Stimulated activated CD8-positive, alpha-beta memory T cell treated with anti-CD3 and anti-CD28 coated beads, Interleukin-12 subunit alpha, Interleukin-12 subunit beta, amount 100 ng/mL, for 24 hours (primary cell): ENCODE measurements around the gene MICAL3.
"Not testable (repeated sequence)": the region's sequence is repeated elsewhere in the genome, so short reads cannot be mapped to it uniquely, and the experiment has no call there.

Experiments used
- DNase-seq: peaks from one replicate; pipeline ENCODE4 v3.0.0-alpha.2; 2020; ENCODE audit errors: extremely low read depth

Gene MICAL3

GRCh38 chr22:17953147-17953546 lies 71.2 kb downstream of the MICAL3 start:
- no peak for DNase-seq

DNA sequence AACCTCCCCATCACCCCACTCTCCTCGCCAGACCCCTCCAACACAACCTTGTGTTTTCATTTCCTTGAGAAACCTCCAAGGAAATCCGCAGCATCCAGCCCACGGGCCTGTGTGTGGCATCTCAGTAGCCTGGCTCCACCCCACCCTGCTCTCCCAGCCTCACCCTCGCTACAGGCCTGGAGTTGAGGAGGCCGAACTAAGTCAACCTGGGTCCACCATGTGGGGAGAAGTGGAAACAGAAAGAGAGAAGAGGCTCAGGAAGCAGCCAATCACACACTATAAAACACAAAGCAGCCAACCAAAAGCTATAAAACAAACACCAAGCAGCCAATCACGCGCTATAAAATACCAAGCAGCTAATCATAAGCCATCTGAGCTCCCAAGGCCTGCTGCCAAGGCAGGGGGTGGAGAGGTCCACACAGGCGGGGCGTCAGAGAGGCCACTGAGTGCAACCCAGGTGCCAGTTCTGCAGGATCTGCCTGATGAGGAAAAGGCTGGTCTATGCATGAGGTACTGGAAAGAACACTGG lies 72.0 kb downstream of the MICAL3 start:
- DNase-seq, result no peak

DNA sequence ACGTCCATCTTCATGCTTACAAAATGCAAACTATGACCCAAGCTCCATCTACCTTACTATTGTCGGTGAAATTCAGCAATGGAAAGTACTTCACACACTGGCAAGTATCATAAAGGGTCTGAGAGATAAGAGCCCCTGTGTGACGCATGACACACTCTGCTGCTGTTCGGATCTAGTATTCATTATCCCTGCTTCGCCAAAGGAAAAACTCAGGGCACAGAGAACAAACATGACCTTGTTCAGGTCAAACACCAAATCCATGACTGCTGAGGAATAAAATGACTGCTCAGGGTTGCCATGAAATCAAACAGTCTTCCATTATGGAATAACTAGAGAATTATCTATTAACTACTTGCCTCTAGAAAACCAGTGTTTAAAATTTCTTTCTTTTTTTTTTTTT lies 73.0 kb downstream of the MICAL3 start:
- no peak for DNase-seq

DNA sequence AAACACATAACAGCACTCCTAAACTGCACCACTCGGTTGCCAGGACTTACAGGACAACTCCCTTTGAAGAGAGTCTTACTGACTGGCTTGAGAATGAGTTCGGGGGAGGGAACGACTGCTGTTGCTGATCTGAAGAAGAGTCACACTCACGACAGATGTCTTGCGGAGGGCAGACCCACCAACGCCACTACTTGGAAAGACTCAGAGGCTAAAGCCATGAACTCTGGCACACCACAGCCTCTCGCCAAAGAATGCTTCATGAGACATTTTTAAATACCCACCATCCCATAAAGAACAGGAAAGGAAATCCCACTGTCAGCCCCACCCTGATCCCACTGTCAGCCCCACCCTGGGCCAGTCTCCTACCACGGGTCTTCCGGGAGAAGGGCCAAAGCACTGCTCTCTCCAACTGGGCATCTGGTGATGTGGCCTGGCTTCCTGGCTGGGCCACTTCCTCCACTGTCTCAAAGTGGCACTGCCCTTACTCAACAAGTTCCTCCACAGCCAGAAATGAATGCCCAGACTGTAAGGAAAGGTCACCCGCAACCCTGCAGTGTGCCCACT lies 73.6 kb downstream of the MICAL3 start:
- no peak for DNase-seq

DNA sequence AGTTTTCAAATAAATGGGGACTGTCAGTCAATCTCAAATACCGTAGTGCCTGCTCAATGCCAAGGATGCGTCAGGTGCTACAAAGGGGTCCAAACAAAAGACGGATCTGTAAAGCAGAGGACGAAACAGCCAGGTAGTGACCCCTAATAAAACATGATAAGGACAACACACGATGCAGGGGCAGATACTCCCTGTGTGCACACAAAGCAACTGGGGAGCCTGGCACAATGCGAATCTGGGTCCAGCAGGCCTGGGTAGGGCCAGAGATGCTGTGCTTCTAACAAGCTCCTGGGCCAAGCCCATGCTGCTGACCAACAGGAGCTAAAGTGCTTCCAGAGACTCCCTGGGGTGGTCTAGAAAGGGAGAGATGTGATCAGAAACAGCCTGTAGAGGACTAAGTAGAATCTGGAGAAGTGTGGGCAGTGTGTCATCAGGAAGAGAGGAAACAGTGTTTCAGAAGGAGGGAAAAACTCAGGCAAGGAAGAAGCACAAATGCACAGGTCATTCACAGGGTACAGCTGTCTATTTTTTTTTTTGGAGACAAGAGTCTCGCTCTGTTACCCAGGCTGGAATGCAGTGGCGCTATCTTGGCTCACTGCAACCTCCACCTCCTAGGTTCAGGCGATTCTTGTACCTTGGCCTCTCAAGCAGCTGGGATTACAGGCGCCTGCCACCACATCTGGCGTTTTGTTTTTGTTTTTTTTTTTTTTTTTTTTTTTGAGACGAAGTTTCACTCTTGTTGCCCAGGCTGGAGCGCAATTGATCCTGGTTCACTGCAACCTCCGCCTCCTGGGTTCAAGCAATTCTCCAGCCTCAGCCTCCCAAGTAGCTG lies 74.5 kb downstream of the MICAL3 start:
- DNase-seq, result no peak

GRCh38 chr22:17948101-17948500 lies 76.3 kb downstream of the MICAL3 start:
- DNase-seq, result no peak

DNA sequence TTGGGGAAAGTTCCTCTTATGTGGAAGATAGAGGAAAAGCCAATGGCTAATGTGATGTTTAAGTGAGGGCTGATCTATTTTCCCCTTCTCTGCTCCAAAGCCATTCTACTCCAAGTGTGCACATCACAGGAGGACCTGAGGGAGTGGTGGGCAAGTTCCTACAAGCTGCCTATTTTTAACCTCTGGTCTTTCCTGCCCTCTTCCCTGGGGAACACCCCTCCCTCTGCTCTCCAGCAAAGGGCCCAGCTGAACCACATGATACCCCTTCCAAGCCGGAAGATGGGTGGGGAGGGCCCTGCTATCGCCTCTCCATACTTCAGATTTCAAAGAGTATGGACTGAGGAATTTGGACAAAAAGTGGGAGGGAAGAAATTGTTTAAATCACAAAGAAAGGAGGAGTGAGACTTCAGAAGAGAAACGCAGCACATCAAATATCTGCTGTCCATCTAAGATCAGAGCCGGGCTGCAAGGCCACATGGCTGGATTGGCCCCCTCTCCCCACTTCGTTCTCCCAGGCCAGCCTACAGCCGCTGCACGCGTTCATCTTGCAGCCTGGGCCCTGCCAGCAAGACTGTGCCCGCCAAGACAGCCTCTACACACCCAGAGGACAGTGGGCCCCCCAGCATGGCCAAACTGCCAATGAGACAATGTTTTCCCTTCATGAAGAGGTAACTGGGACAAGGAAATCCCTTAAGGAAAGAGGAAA lies 77.5 kb downstream of the MICAL3 start:
- DNase-seq, result no peak

- DNase-seq, result no peak
Measured at GRCh38 chr22:17945888-17946648, 78.3 kb downstream of the MICAL3 start.

GRCh38 chr22:17945156-17945887 lies 79.0 kb downstream of the MICAL3 start:
- no peak for DNase-seq

- no peak for DNase-seq
Measured at GRCh38 chr22:17944256-17944655, 80.1 kb downstream of the MICAL3 start.

DNA sequence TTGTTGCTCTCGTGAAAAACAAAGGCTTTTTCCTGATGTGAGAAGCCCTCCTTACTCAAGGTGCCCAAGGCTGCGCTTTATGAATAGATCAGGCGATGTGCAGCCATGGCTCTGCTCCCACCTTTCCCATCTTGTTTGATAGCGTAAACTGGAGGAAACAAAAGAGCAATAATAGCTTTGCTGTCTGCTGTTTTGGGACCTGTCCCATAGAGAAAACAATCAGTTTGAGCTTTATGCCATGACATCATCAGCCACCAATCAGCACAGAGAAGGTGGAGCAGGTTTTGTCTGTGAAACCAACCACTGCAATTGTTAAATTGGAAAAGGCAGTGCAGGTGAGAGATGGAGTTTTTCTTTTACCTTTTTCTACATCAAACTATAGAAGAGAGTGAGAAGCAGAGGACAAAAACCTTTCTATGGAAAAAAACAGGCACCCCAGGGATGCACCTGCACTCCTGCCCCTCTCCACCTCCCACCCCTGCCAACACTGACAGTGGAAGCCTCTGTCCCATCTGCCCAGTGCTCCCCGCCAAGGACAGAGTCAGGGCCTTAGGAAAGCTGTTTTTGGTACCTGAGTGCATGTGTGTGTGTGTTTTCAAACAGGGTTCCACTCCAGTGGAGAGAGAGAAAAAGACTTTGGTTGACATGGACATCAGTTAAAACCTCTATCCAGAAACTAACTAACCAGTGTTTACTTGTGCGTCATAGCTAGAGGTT lies 80.7 kb downstream of the MICAL3 start:
- no peak for DNase-seq

DNA sequence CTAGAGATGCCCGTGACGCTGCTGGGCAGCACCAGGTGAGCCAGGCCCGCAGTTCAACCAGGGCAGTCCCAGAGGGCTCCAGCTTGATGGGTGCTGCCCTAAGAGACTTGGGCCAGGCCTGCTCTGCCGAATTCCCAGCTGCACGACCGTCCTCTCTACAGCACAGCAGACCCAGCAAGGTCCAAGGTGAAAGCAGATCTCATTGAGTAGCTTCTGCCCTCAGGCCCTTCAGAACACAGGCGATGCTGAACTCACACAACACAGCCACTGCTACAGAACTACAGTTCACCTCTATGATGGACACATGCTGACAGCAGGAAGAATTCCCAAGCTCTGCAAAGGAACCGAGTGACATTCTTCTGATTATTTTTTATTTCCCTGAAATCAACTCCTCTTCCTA lies 81.6 kb downstream of the MICAL3 start:
- DNase-seq, result no peak

DNA sequence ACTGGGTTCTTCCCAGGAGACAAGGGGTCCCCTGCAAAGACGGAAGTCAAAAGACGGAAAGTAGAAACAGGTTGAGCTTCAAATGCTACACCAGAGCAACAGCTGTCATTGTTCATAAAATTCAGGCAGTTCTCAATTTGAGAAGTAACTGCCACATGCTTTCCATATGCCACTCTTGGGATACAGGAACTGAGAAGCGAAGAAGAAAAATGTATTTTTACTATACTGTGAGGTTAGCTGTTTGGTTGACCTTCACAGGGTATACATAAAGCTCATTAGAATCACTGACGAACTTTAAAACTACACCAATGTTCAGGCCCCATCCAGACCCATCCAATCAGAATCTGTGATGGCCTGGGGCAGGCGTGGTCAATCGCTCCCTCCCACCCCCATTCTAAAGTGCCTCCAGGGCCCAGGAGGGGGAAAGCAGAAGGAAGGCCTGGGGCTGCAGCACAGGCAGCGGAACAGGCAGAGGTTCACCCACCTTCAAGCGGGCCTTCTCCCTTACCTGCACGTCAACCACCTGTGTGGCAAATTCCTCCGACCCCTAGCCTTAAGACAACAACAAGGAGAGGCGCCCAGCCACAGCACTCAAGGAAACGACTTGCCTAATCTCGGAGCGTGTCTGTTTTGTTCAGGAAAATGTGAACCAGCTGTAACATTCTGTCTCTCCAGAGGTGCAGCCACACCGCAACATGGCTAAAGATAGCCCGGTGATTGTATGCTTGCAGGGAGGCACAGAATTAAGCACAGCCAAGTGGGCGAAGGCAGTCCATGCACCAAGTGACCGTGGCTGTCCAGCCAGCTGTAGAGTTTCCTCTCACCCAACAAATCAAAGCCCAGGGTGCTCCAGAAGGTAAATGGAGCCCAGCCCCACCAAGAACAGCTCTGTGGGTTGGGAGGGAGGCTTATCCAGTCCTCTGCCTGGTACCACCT lies 82.6 kb downstream of the MICAL3 start:
- DNase-seq, result no peak

- DNase-seq, result no peak
Measured at GRCh38 chr22:17939579-17939978, 84.8 kb downstream of the MICAL3 start.

- no peak for DNase-seq
Measured at GRCh38 chr22:17939011-17939410, 85.3 kb downstream of the MICAL3 start.

GRCh38 chr22:17938484-17938924 lies 85.9 kb downstream of the MICAL3 start:
- DNase-seq, result no peak

GRCh38 chr22:17932457-17932856 lies 91.9 kb downstream of the MICAL3 start:
- DNase-seq, result not testable (repeated sequence)

GRCh38 chr22:17931400-17931825 lies 92.9 kb downstream of the MICAL3 start:
- DNase-seq, result no peak
